HG03095 (cell line): ENCODE measurements around the gene FGF19.

Source experiments
- ATAC-seq: cut with Tn5 transposase; IDR thresholded peaks from one replicate; pipeline ENCODE4 v1.9.1; 2021; ENCODE audit warnings: moderate library complexity; ENCODE audit not compliant: unreplicated experiment

The FGF19 gene, protein sequence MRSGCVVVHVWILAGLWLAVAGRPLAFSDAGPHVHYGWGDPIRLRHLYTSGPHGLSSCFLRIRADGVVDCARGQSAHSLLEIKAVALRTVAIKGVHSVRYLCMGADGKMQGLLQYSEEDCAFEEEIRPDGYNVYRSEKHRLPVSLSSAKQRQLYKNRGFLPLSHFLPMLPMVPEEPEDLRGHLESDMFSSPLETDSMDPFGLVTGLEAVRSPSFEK

DNA sequence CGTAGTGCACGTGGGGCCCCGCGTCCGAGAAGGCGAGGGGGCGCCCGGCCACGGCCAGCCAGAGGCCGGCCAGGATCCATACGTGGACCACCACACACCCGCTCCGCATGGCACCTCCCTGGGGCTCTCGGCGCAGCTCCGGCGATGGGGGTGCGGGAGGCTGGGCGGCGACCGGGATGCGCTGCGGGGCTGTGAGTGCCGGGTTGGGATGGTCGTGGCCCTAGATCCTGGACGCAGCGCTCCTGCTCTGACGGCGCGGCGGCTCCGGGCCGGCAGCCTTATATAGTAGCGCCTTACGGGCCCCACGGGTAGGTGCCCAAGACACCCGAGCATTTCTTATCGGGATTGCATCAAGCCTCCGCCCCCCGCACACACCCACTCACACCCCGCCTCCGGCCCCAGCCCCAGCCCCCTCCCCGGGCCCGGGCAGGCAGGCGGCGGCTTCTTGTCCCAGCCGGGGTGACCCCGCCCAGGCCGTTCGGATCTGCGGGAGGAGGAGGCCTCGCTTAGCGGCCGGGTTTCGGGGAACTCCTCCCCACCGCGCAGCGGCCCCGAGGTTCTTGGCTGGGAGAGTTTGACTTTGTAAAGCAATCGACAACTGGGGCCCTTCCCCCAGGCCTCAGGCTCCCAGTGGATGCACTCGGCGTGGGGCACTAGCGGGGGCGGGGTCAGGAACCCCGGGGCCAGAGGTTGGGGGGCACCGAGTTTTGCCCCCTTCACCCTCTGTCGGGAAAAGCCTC, at the start of gene FGF19:
Gene FGF19 (minus strand): TSS at position 255 of the 740 bp plus-strand sequence. CDS start 146 bp downstream, at position 109.
- no peak for ATAC-seq

DNA sequence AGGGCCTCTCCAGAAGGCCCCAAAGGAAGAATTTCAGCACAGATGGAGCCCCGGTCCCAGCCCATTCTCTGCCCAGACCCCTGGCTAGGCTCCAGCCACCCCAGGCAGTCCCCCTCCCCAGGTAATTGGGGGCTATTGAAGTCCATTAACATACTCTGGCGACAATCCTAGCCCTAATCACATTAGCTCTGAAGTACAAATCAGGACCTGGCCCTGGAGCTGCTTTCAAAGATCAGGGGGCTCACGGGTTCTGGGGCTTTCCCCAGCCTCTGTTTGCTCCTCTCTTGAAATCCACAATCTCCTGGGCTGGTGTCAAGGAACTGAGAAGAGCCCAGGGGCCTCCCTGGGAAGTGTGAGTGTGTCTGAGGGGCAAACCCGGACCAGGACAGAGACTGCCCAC, 49.1 kb upstream of the FGF19 start:
- no peak for ATAC-seq

DNA sequence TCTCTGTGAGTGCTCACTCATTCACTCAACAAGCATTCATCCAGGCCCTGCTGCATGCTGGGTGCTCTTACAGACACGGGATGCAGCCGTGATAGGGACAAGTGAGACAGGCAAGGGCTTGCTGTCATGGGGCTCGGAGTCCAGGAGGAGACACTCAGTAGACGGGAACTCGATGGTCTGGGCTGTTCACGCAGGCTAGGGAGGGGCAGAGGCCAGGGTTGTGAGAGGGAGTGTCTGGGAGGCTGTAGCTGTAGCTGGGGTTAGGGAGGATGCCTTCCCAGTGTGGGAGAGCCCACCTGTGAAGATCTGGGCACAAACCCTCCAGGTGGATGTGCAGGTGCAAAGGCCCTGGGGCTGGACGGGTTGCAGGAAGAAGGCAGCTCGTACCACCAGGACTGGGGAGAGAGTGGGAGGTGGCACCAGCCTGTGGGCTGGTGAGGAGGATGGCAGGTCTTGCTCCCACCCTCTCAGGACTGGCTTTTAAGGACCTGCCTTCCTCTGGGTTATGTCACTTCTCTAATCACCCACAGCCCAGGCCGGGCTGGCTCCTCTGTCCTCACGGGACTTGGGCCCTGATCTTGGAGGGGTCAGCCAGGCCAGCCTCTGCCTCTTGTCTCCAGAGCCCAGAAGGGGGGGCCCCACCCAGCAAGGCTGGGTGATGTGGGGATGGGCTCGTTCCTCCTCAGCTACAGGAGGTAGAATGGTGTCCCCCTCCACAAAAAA, 47.2 kb upstream of the FGF19 start:
- ATAC-seq, result no peak

DNA sequence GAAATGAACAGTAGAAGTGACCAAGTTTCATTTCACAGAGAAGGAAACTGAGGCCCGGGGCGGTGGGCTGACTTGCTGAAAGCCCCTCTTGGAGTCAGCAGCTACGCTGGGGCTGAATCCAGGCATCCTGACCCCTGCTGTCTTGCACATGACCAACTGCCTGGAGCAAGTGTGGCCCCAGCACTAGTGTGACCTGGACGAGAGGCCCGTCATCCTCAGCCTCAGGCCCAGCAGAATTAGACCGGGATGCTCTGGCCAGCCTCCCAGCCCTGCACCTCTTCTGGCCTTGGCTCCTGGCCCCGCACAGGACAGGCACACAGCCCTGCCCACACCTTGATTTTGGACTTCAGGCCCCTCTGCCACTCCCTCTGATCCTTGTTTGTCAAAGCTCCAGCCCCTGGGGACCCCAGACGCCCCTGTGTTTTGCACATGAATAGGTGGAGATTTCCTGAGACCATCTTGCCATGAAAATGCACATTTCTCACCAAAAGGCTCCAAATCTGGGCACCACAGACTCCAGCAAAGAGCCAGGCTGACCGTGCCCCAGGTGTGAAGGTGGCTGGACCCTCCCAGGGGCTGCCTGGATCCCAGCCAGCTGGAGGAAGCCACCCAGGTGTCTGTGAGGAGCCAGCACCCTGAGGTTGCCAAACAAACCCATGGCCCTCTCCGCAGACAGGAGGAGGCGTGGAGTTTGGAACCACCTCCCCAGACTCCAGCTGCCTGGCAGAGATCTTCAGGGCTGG, 46.5 kb upstream of the FGF19 start:
- no peak for ATAC-seq

DNA sequence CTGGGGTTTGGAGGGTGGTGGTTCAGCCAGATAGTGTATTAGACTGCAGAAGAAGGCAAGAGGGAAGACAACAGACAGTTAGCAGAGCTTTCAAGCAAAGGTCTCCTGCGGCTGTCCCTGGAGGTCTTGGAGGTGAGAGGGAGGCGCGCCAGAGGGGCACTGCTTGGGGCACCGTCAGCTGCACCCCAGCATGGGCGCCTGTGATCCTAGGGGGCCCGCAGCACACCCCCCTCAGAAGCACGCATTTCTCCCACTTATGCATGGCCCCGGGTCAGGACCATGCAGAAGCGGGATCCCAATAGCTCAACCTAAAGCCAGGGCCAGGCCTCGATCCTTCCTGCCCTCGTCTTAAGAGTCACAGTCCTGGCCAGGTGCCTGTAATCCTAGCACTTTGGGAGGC, 44.8 kb upstream of the FGF19 start:
- no peak for ATAC-seq

DNA sequence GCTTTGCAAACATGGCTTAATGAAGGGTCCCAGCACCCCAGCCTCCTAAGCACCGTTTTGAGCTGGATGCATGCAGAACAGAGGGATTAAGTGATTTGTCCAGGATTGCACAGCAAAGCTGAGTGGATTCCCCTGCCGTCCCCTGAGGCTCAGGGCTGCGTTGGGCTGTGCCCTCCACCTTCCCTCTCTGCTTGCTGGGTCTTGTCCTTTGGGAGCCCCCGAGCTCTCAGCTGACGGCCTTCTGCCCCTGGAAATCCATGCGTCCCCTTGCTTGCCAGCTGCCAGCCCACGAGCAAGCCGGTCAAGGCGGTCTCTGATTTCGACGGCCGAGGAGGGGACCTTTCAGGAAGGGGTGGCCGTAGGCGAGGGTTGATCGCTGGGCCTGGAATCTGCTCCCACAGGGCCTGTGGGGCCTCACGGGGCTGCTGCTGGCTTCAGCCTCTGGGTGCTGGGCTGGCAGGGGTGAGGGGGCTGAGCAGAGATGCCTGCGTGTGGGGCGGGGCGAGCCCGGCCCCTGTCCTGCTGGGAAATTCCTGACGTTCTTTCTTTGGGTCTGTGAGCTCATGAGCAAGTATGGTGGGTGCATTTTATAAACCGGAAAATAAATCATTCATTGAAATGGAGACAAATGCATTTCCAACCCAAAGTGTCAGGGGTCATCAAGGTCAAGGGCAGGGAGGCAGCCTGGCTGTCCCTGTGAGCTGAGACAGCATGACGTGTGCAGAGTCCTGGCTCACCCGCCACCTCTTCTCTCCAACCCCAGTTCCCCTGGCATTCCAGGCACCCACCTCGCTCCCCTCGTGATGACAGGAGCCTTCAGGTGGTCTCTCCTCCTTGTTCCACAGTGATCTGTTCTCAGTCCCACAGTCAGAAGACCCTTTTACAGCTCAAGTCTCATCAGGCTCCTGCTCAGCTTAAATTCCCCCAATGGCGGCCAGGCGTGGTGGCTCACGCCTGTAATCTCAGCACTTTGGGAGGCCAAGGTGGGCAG, 43.2 kb upstream of the FGF19 start:
- ATAC-seq, result no peak

DNA sequence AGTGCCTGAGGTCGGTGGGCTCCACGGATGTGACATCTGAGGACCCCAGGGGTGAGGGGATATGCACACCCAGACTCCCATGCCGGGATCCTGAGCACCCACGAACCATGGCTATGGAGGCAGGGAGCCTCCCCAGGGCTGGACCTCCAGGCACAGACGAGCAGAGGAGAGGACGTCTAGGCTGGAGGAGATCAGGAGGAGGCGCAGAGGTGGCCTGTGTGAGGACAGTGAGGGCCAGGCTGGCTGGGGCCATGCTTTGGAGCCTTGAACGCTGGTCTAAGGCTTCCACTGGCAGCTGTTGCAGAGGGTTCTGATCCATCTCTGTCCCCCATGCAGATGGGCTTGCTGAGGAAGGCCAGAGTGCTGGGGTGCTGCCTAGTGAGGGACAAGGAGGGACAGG, 42.3 kb upstream of the FGF19 start:
- no peak for ATAC-seq

DNA sequence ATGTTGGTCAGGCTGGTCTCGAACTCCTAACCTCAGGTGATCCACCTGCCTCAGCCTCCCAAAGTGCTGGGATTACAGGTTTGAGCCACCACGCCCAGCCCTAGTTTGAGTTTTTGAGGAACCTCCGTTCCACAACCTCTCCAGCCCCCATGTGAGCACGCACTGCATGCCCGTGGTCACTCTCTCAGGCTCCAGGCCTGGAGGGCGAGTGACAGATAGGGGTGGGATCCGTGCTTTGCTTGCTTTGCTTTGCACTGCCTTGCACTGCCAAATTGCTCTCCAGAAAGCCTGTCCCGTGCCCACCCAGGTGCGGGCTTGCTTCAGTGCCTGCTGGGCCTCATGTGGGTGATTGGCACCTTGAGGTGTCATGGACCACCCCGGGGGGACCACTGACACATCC, 41.4 kb upstream of the FGF19 start:
- no peak for ATAC-seq

DNA sequence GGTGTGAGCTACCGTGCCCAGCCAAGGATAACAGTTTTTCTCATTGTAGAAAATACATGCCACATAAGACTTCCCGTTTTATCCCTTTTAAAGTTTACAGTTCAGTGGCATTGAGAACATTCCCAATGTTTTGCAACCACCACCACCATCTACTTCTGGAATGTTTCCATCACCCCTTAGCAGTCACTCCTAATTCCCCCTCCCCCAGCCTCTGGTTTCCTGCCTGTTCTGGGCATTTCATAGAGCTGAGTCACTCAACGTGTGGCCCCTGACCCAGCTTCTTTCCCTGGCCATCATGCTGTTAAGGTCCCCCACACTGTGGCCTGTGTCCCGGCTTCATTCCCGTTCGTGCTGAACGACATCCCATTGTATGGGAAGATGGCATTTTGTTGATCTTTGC, 40.6 kb upstream of the FGF19 start:
- ATAC-seq, result no peak

DNA sequence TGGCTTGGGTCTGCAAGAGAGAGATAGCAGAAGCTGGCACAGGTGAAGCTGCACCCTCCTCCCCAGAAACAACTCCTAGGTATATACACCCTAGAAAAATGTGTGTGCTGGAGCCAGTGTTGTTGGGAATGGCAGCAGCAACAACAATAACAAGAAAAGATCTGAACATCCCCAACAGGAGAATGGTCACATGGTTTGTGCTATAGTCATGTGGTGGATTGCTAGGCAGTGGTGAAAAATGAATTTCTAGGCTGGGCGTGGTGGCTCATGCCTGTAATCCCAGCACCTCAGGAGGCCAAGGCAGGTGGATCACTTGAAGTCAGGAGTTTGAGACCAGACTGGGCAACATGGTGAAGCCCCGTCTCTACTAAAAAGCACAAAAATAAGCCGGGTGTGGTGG, 31.0 kb upstream of the FGF19 start:
- no peak for ATAC-seq

DNA sequence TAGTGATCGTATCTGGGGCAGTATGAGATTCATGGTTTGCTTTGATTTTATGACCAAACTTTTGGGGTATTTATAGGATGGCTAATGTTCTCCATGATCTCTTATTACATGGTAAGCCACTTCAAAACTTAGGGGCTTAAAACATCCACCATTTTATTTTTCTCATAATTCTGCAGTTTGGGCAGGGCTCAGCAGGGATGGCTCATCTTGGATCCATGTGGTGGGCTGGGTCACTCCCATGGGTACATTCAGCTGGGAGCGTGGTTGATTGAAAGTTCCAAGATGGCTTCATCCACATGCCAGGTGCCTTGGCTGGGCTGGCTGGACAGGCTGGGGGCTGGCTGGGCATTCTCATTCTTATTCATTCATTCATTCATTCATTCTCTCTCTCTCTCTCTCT, 30.5 kb upstream of the FGF19 start:
- ATAC-seq, result no peak

DNA sequence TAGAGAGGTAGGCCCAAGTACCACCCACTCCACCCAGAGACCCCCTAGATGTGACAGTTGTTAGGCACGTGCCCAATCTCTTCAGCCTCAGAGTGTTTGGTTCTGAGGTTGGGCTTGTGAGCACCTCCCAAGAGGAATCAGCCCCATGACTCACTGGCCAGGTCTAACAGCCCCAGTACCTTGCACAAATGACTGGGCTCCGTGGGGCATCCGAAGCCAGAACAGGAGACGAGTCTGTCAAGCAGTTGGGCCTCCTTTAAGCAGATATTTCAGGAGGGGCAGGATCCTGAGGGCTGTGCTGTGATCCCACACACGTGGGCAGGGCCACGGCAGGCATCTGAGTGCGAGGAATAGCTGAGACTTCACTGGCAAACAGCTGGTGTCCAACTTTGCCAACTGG, 29.1 kb upstream of the FGF19 start:
- no peak for ATAC-seq

DNA sequence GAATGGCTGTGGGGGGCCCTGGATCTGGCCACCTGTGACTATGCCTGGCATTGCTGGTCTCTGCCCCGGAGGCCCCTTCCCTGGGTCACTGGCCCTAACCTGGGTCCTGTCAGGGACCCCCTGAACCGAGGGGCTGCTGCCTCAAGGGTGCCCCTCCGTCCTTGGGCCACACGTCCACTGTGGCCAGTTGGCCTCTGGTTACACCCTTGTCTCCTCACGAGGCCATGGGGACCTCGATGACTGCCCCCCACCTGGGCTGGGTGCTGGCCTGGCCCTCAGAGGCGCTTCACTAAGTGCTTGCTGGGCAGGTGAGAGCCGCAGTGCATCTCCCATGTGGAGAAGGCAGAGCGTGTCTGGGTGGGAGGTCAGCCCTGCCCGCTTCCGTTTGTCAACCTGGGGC, 27.3 kb upstream of the FGF19 start:
- no peak for ATAC-seq

DNA sequence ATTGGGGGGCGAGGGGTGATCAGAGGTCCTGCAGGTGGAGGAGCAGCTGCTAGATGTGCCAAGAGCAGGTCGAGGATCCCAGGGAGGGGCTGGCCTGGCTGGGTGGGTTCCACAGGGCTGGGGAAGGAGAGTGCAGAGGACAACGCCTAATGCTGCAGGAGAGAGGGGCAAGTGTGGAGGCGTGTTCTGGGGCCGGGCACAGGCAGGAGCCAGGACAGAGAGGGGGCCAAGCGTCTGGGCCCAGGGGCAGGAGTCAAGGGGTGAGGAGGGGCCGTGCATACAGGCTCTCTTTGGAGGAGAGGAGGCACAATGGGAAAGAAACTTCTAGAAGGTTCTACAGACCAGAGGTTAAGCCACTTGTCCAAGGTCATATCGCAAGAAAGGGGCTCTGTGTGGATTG, 26.7 kb upstream of the FGF19 start:
- ATAC-seq, result no peak

DNA sequence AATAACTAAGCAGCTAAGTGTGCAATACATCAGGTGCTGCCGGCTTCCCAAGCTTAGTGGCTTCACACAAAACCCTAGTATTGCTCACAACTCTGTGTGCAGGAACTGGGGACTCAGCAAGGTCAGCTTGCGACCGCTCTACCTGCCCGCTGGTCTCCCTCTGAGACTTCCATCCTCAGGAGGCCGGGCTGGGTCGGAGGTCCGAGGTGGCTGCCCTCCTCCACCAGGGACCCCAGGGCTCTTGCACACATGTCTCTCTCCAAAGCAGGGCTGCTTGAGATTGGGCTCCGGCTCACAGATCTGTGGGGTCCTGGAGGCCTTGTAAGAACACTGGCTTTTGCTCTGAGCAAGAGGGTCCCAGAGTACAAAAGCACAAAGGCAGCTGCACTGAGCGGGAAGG, 25.4 kb upstream of the FGF19 start:
- ATAC-seq, result no peak

DNA sequence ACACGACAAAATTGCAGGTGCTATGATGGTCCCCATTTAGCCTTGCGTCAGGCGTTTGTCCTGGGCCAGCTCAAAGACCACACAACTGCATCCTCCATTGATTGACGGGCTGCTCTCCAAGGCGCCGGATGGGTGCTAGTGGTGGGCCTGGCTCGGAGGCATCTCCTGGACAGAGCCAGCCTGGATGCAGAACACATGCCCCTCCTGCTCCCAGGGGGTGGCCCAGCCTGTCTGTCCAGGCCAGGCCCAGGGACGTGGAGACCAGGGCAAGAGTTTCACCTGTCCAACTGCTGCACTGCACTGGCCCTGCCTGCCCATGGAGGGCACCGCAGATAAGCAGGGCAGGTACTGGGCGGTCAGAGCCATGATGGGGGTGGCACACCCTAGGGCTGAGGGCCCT, 23.4 kb upstream of the FGF19 start:
- ATAC-seq, result no peak

DNA sequence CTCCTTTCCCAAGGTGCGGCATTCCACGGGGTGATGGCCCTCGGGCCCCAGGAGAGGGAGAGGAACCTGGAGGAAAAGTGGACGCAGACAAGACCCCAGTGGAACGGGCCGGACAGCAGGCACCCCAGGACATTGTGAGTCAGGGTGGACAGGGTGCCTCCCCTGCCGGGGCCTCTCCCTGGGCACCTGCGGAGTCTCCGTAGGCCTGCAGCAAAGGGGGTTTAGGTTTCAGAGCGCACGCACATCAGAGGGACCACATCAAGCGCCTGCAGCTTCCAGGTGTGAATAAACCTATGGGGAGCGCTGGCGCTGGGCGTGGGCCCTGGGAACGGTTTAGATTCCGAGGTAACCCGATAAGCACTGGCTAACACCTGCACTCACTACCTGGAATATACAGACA, 22.7 kb upstream of the FGF19 start:
- ATAC-seq, result no peak

DNA sequence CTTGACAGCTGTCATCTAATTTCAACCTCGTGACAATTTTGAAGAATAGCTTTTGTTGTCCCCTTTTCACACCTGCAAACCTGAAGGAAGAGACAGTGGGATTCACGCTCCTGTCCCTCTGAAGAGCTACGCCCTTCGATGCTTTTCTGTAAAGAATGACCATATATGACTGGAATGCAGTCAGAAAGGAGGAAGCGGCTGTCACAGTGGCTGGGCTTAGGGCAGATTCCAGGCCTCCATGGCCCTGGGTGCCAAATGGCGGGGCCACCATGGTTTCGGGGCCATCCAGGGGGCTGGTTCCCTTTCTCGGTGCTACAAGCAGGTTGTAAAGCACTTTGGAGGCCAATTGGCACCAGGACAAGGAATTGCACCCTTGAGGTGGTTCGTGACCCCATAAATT, 22.2 kb upstream of the FGF19 start:
- no peak for ATAC-seq

DNA sequence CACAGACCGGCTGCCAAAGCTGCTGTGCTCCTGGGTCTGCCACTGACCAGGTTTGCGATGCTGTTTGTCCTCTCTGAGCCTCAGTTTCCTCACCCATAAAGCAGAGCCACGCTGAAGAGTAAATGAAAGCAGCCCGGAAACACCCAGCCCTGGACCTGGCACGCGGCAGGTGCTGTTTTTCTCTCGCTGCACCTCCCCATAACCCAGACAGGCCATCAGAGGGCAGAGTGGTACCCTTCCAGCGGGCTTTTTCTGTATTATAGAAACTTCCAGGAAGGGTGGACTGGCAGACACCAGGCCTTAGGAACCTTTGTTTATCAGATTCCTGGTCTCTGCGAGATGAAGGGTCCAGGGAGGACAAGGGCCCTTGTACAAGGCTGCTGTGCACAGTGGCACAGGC, 17.9 kb upstream of the FGF19 start:
- no peak for ATAC-seq

DNA sequence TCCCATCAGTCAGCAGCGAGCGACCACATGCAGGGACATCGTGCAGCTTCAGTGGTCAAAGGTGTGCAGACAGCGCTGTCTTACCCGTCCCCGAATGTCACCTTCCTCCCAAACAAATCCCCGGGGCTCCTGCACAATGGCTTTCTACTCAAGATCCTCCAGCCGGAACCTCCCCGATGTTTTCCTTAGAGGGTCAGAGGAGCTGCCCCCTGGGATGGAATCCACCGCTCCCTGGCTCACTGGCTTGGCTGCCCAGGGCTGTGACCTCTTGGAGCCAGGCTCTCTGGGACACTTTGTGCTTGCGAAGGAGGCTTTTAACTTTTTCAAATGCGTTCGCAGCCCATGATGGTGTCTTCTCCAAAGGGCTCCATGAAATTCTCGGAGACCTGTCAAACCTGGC, 17.3 kb upstream of the FGF19 start:
- ATAC-seq, result no peak
